HCT116 (cell line): Measurements from ENCODE around the gene PFN2. TPM values are rescaled to one million over a fixed set of nuclear protein-coding genes. Genes with fewer than 3 reads are reported as not detected.

Experiments
- ATAC-seq: fragments of 200-7000 bp; cut with Tn5 transposase; 2 replicates; pipeline ENCODE4 v1.9.1; 2020; ENCODE audit warnings: mild to moderate bottlenecking, moderate library complexity
- BruUV-seq: library from RNA; stranded (reverse); fragments of 400-500 nt; replicated peaks from 2 replicates; lab custom pipeline; 2021; lab: Mats Ljungman, UMichigan
- CTCF ChIA-PET: fragments of 300-600 bp; sonication (Branson Sonifier 250); formaldehyde crosslinking; loops from one replicate; lab custom pipeline; 2021; ENCODE audit warnings: antibody characterized with exemption; lab: Charles Lee
- POLR2A ChIA-PET: fragments of 300-600, 350-600 bp; sonication (Branson Sonifier 250); formaldehyde crosslinking; loops from one replicate; lab custom pipeline; 2021; ENCODE audit warnings: antibody characterized with exemption; lab: Charles Lee
- RAD21 ChIA-PET, 2 experiments: fragments of 300-600 bp; sonication (Branson Sonifier 250); formaldehyde crosslinking; loops; one replicate each; lab custom pipeline; 2023; ENCODE audit warnings: low total read pairs in 2 of 2; ENCODE audit not compliant: uncharacterized antibody in 2 of 2, unreplicated experiment in 2 of 2, low non-redundant PET in 1 of 2; lab: Charles Lee
- DNase-seq: peaks from one replicate; pipeline ENCODE4 v3.0.0-alpha.2; 2010; ENCODE audit warnings: low read depth, low spot score
- H2AFZ ChIP-seq: fragments of 200-600 bp; shearing (Covaris generic), sonication (generic); 2 replicates; pipeline ENCODE4 v1.6.1; 2017; ENCODE audit warnings: low read depth, mixed run types, mixed read lengths, antibody characterized with exemption, low read length; ENCODE audit not compliant: poor library complexity, severe bottlenecking
- H3K27ac ChIP-seq: 2 replicates; pipeline ENCODE4 v1.5.1; 2012; ENCODE audit warnings: low read depth, low read length
- H3K27me3 ChIP-seq: fragments of 200-600 bp; sonication (generic); 2 replicates; pipeline ENCODE4 v1.6.1; 2016; ENCODE audit warnings: mixed run types, low read length, mixed read lengths; ENCODE audit not compliant: insufficient read depth
- H3K36me3 ChIP-seq, 2 experiments: fragments of 200-500 bp in 1 of 2; fragments of 200-600 bp in 1 of 2; sonication (Bioruptor generic) in 1 of 2; sonication (generic) in 1 of 2; 2 replicates each; pipeline versions ENCODE4 v1.5.1 to v1.6.1; 2014 to 2016; ENCODE audit warnings: low read length in 2 of 2, inconsistent platforms in 1 of 2, mixed read lengths in 1 of 2, mixed run types in 1 of 2; ENCODE audit not compliant: insufficient read depth in 2 of 2, control insufficient read depth in 1 of 2
- H3K4me1 ChIP-seq, 2 experiments: fragments of 200-600 bp in 1 of 2; sonication (generic) in 1 of 2; 2 replicates each; pipeline versions ENCODE4 v1.5.1 to v1.6.1; 2012 to 2017; ENCODE audit warnings: low read length in 2 of 2, inconsistent platforms in 1 of 2, mild to moderate bottlenecking in 1 of 2, mixed read lengths in 1 of 2, mixed run types in 1 of 2, moderate library complexity in 1 of 2; ENCODE audit not compliant: insufficient read depth in 2 of 2, control insufficient read depth in 1 of 2
- H3K4me2 ChIP-seq: fragments of 200-600 bp; sonication (generic); 2 replicates; pipeline ENCODE4 v1.6.1; 2017; ENCODE audit warnings: mixed run types, low read length, mixed read lengths
- H3K4me3 ChIP-seq, 2 experiments: fragments of 200-600 bp in 1 of 2; sonication (generic) in 1 of 2; replicated peaks in 1 of 2; 2 replicates each; pipeline ENCODE4 v1.5.1; 2011 to 2016; ENCODE audit warnings: low read length in 2 of 2, control low read depth in 1 of 2, low read depth in 1 of 2, mild to moderate bottlenecking in 1 of 2, mixed read lengths in 1 of 2, mixed run types in 1 of 2
- H3K79me2 ChIP-seq: fragments of 200-600 bp; sonication (generic); 2 replicates; pipeline ENCODE4 v1.6.1; 2017; ENCODE audit warnings: mild to moderate bottlenecking, mixed run types, low read length, moderate library complexity, mixed read lengths; ENCODE audit not compliant: insufficient read depth
- H3K9ac ChIP-seq: fragments of 200-600 bp; sonication (generic); 2 replicates; pipeline ENCODE4 v1.6.1; 2016; ENCODE audit warnings: low read length, mixed read lengths
- H3K9me2 ChIP-seq: fragments of 200-600 bp; sonication (generic), shearing (Covaris generic); 2 replicates; pipeline ENCODE4 v1.6.1; 2017; ENCODE audit warnings: mixed run types, mild to moderate bottlenecking, moderate library complexity; ENCODE audit not compliant: insufficient read depth
- H3K9me3 ChIP-seq, 2 experiments: fragments of 200-500 bp in 1 of 2; fragments of 200-600 bp in 1 of 2; sonication (Bioruptor generic) in 1 of 2; sonication (generic) in 1 of 2; 2 replicates each; pipeline ENCODE4 v1.6.1; 2014 to 2017; ENCODE audit warnings: low read length in 2 of 2, mixed read lengths in 2 of 2, inconsistent platforms in 1 of 2, low read depth in 1 of 2, mild to moderate bottlenecking in 1 of 2, mixed run types in 1 of 2, moderate library complexity in 1 of 2; ENCODE audit not compliant: control insufficient read depth in 1 of 2, insufficient read depth in 1 of 2
- H4K20me1 ChIP-seq: fragments of 200-600 bp; sonication (generic), shearing (Covaris generic); 2 replicates; pipeline ENCODE4 v1.6.1; 2017; ENCODE audit warnings: mixed run types, mild to moderate bottlenecking, moderate library complexity; ENCODE audit not compliant: insufficient read depth
- ATF3 ChIP-seq: IDR thresholded peaks from 2 replicates; pipeline ENCODE4 v1.6.1; 2012
- CBX3 ChIP-seq: IDR thresholded peaks from 2 replicates; pipeline ENCODE4 v1.6.1; 2012; ENCODE audit warnings: low read depth
- CTCF ChIP-seq, 3 experiments: fragments of 200-600 bp in 1 of 3; sonication (generic) in 1 of 3; IDR thresholded peaks in 2 of 3; conservative IDR thresholded peaks in 1 of 3; 2 replicates each; pipeline ENCODE4 v1.5.1; 2012 to 2017; ENCODE audit warnings: low read depth in 2 of 3, low read length in 2 of 3, antibody characterized with exemption in 1 of 3, borderline replicate concordance in 1 of 3, control low read depth in 1 of 3, mild to moderate bottlenecking in 1 of 3, mixed read lengths in 1 of 3, mixed run types in 1 of 3, moderate library complexity in 1 of 3; ENCODE audit not compliant: insufficient read depth in 1 of 3
- EGR1 ChIP-seq: IDR thresholded peaks from 2 replicates; pipeline ENCODE4 v1.6.1; 2012; ENCODE audit warnings: low read depth
- ELF1 ChIP-seq: IDR thresholded peaks from 2 replicates; pipeline ENCODE4 v1.6.1; 2012; ENCODE audit warnings: low read depth, borderline replicate concordance
- EZH2 ChIP-seq: fragments of 200-600 bp; sonication (generic); IDR thresholded peaks from 2 replicates; pipeline ENCODE4 v1.6.1; 2017; ENCODE audit warnings: antibody characterized with exemption, mixed run types
- EZH2phosphoT487 ChIP-seq: fragments of 200-600 bp; IDR thresholded peaks from 2 replicates; pipeline ENCODE4 v1.6.1; 2018; ENCODE audit warnings: antibody characterized with exemption, borderline replicate concordance
- FOSL1 ChIP-seq: IDR thresholded peaks from 2 replicates; pipeline ENCODE4 v1.6.1; 2012; ENCODE audit warnings: low read depth
- MAX ChIP-seq: IDR thresholded peaks from 2 replicates; pipeline ENCODE4 v1.6.1; 2012
- POLR2A ChIP-seq: IDR thresholded peaks from 2 replicates; pipeline ENCODE4 v1.7.0; 2011; ENCODE audit warnings: borderline replicate concordance; ENCODE audit not compliant: insufficient read depth, insufficient read length; ENCODE audit errors: extremely low read depth
- POLR2AphosphoS5 ChIP-seq: IDR thresholded peaks from 2 replicates; pipeline ENCODE4 v1.6.1; 2011; ENCODE audit warnings: mild to moderate bottlenecking, low read depth, low read length, moderate library complexity
- RAD21 ChIP-seq: IDR thresholded peaks from 2 replicates; pipeline ENCODE4 v1.6.1; 2012; ENCODE audit warnings: low read depth, mild to moderate bottlenecking
- REST ChIP-seq: IDR thresholded peaks from 2 replicates; pipeline ENCODE4 v1.6.1; 2012; ENCODE audit warnings: low read depth
- SIN3A ChIP-seq: IDR thresholded peaks from 2 replicates; pipeline ENCODE4 v1.6.1; 2012; ENCODE audit warnings: low read depth
- SRF ChIP-seq: IDR thresholded peaks from 2 replicates; pipeline ENCODE4 v1.6.1; 2012; ENCODE audit warnings: low read depth
- YY1 ChIP-seq: IDR thresholded peaks from 2 replicates; pipeline ENCODE4 v1.6.1; 2011; ENCODE audit warnings: low read length, low read depth, moderate library complexity, mild to moderate bottlenecking; ENCODE audit not compliant: insufficient replicate concordance; ENCODE audit errors: extremely low read depth
- ZBTB33 ChIP-seq: IDR thresholded peaks from 2 replicates; pipeline ENCODE4 v1.6.1; 2011; ENCODE audit warnings: mild to moderate bottlenecking, low read length, moderate library complexity; ENCODE audit not compliant: insufficient replicate concordance; ENCODE audit errors: extremely low read depth
- ZFX ChIP-seq: fragments of 450-650 bp; IDR thresholded peaks from 2 replicates; pipeline ENCODE4 v1.6.1; 2017
- intact Hi-C: fragments of 100-400 bp; cut with micrococcal nuclease; formaldehyde crosslinking; loops from 2 replicates; pipeline ENCODE4 v1.10.0; 2022
- total RNA-seq: library from RNA; stranded (reverse); gene quantifications from one replicate; pipeline ENCODE4 v1.2.1, GENCODE V29; 2021; ENCODE audit not compliant: unreplicated experiment

PFN2 gene
- total RNA-seq, 1 experiment from 2014 or later, result 131 TPM

- H3K27me3 ChIP-seq, result no peaks in the 10 kb centered on the region
Observed at GRCh38 chr3:149933858-149934257, 36.8 kb downstream of the PFN2 start.

More at GRCh38 chr3:149933858-149934257, 36.8 kb downstream of the PFN2 start:
- DNase-seq, result no peak
- no peak overlapping the region for H3K9ac ChIP-seq
- 0 out of 2 replicates have a peak, but pooled peaks cover 4% of the 10 kb centered on the region for H4K20me1 ChIP-seq
- intact Hi-C loops, result loop anchor here (10.0 kb wide), 1 partner anchor 561 kb away; no protein-coding TSS in a partner anchor
- no peak overlapping the region for H2AFZ ChIP-seq
- BruUV-seq, result no TSS peak
- no peaks in the 10 kb centered on the region for H3K9me2 ChIP-seq
- RAD21 ChIA-PET, result no interaction called here
- no peak overlapping the region for H3K27ac ChIP-seq
- POLR2A ChIA-PET, result no interaction called here
- no peaks in the 10 kb centered on the region; the same call in 1 of the 2 replicates for H3K79me2 ChIP-seq
- peaks cover 0 to 4% of the 10 kb centered on the region in 2 experiments; a peak in 1 of 4 replicates for H3K4me1 ChIP-seq
- no peak overlapping the region for H3K4me2 ChIP-seq
- CTCF ChIA-PET, result interaction anchor here (1.0 kb wide), 1 partner anchor 561 kb away, joined by 3 read pairs; no protein-coding TSS in a partner anchor
- no peaks in the 10 kb centered on the region for H3K9me3 ChIP-seq
- TF ChIP-seq REST, result no peak
- no peak for TF ChIP-seq POLR2A
- TF ChIP-seq SIN3A, result no peak
- TF ChIP-seq CBX3, result no peak
- no peak for TF ChIP-seq EZH2phosphoT487
- TF ChIP-seq MAX, result no peak
- no peak for TF ChIP-seq SRF
- no peak for TF ChIP-seq YY1
- no peak for TF ChIP-seq ELF1
- TF ChIP-seq EZH2, result no peak
- TF ChIP-seq EGR1, result no peak
- no peak for TF ChIP-seq POLR2AphosphoS5
- TF ChIP-seq CTCF (IDR thresholded peaks at IDR 0.05 in 2 of 3, conservative IDR thresholded peaks at IDR 0.05 in 1 of 3; ENCODE audit: borderline replicate concordance in 1 of 3, insufficient read depth in 1 of 3, low read depth in 2 of 3, low read length in 2 of 3), result no peak
- no peak for TF ChIP-seq RAD21
- no peak for TF ChIP-seq ZBTB33
- no peak for TF ChIP-seq FOSL1
- TF ChIP-seq ZFX, result no peak
- TF ChIP-seq ATF3, result no peak
- H3K36me3 ChIP-seq, result no peaks in the 10 kb centered on the region
- H3K4me3 ChIP-seq, result no peak overlapping the region
- no peak for ATAC-seq
